Activated CD4-positive, alpha-beta T cell treated with anti-CD3 and anti-CD28 coated beads, Interleukin-2, amount 50 U/mL, for 1 hour (primary cell): ENCODE data around the gene GRAMD4.

Experiments used
- DNase-seq: peaks from one replicate; pipeline ENCODE4 v3.0.0-alpha.2; 2020

Gene GRAMD4

DNA sequence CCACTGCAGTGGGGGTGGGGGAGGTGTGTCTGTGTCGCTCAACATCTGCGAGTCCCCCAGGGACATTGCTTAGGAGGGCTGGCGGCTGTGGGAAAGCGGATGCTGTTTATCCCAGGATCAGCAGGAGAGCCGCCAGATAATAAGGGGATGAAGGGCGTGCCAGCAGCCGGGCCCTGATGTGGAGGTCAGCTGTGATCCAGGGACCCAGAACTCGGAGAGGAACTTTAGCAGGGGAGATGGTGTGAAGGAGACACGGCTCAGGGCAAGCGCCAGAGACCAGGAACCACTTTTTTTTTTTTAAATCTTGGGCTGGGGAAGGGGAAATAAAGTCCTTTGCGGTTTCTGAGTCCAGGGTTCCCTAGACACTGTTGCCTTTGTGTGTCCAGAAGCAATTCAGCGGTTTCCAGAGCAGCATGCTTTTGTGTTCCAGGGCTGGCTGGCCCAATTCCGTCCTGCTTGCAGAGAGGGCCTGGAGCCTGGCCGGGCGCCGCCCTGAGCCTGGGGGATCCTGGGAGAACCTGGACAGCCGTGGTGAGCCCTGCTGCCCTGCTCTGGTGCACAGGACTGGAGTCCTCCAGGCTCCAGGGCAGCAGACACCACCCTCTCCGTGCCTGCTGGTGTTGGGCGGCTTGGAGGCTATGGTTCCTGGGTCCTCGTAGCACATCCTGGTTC is at the start of gene GRAMD4:
Gene GRAMD4 (plus strand): TSS at position 557 of the 672 bp plus-strand sequence. CDS start 6,414 bp downstream, outside the sequence.
- DNase-seq: no peak

DNA sequence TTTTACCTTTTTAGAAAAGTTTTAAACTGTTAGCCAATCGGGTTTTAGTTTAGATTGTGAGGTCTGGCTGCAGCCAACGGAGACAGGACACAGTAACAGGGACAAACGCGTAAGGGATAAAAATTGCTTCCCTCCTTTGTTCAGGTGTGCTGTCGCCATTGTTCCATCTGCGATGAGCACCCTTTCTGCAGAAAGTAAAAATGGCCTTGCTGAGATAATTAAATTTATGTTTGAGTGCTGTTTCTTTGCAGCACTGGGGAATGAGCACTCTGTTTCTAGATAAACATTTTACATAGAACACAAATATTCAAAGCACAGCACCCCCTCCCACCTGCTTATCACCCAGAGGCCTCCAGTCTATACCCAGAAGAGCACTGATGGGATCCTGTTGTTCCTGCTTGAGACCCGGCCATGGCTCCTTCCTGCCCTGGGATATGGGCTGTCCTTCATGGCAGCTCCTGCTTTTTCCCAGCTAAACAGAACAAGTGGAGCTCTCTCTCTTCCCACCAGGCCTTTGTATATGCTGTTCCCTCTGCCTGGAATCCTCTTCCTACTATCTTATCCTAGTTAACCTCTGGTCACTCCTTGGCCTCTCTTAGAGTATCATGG is 48.4 kb upstream of the GRAMD4 start:
- DNase-seq: no peak

GRCh38 chr22:46572911-46573780 is 47.0 kb upstream of the GRAMD4 start:
- no peak for DNase-seq

GRCh38 chr22:46573781-46574437 is 46.3 kb upstream of the GRAMD4 start:
- no peak for DNase-seq

- no peak for DNase-seq
These were observed 45.7 kb upstream of the GRAMD4 start for GRCh38 chr22:46574438-46574992.

GRCh38 chr22:46574993-46575910 is 44.9 kb upstream of the GRAMD4 start:
- DNase-seq: no peak

- no peak for DNase-seq
These were observed 44.2 kb upstream of the GRAMD4 start for GRCh38 chr22:46575911-46576555.

DNA sequence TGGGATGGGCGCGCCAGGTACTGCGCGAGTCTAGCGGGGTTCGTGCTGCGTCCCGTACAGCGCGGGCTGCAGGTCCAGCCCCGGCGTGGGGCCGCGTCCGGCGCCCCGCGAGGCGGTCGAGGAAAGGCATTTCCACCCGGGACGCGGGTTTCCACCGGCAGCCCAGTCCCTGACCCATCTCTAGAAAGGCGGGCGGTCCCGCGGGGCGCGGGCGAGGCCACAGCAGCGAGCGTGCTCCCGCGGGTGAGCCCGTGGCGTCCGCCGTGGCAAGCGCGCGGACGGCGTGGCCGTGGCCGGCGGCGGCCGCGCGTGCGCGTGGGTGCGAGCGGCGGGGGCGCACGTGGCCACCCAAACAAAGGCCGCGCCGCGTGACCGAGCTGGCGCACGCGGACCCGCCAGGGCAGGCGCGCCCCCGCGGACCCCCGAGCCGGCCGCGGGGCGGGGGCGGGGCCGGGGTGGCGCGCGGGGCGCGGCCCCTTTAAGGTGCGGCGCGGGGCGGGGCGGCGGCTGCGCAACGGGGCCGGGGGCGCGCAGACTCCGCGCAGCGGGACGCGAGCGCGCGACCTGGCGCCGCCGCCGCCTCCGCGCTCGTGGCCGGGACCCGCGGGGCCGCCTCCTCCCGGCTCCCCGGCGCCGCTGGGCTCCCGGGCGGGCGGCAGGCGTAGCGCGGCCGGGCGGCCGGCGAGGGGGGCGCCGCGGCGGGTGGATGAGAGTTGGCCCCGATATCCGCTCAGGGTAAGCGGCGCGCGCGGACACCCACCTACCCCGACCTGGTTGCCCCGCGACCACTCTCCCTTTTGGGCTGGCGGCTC is 43.4 kb upstream of the GRAMD4 start:
- DNase-seq: peak; percentile 58

GRCh38 chr22:46577368-46578249 is 42.6 kb upstream of the GRAMD4 start:
- no peak for DNase-seq

DNA sequence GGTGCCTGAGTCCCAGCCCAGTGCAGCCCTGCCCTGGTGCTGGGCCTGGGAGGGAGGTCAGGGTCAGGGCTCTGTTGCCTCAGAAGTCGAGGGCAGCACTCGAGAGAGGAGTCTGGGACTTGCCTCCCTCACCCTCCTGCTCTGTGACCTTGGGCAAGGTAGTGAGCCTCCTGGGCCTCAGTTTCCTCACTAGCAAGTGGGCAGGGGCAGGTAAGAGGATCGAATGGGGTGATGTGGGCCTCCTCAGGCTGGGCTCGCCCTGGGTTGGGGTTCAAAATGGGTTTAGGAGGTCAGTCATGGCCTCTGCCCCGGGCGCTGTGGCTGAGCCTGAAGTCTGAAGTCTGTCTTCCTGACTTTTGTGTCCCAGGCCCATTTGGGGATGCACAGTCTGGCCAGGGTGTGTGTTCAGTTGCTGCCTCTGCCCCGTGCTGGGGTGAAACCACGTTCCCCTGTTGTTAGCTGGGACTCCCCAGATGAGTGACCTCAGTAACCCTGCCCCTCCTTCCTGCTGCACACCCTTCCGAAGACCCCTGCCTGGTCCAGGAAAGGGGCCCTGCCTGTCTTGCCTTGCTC is 41.8 kb upstream of the GRAMD4 start:
- DNase-seq: no peak

DNA sequence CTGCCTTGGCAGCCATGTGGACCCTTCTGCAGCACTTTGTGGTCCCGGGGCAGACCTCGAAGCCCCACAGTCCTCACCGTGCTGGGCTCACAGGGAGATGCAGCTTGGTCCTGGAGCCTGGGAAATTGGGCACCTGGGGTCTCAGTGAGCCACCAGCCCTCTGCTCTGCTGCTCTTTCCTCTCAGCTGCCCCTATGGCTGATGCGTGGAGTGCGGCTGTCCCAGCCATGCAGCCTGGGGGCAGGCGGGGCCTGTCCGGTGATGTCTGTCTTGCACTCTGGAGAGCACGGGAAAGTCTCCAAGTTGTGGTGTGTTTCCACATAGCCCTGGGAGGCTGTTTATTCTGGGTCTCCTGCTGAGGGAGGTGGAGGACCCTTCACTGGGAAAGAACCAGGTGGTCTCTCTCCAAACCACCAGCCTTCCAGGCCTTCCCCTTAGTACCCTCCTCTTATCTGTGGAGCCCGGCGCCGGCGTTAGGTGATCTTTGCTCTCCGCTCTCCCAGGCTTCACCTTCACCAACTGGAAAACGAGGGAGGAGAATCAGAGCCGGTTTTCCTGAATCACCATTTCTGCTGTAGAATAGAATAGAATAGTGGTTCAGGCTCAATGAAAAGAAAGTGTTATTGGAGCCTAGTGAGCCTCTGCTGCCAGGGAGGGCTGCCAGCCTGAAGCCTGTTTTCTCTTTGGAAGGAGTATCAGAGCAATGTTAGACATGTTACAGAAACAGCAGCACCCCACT is 41.2 kb upstream of the GRAMD4 start:
- no peak for DNase-seq

GRCh38 chr22:46579751-46580449 is 40.3 kb upstream of the GRAMD4 start:
- no peak for DNase-seq

- DNase-seq: no peak
These were observed 39.1 kb upstream of the GRAMD4 start for GRCh38 chr22:46580940-46581537.

- no peak for DNase-seq
These were observed 38.5 kb upstream of the GRAMD4 start for GRCh38 chr22:46581538-46582244.

GRCh38 chr22:46582281-46582933 is 37.8 kb upstream of the GRAMD4 start:
- no peak for DNase-seq

- no peak for DNase-seq
These were observed 36.6 kb upstream of the GRAMD4 start for GRCh38 chr22:46583571-46583970.
